ENCODE data around the gene C18orf54. TPM values are rescaled to one million over a fixed set of nuclear protein-coding genes. Genes with fewer than 3 reads are reported as not detected.

The C18orf54 gene
- total RNA-seq, 3 donors from 2014 or later (not counting 1 experiment from before 2014, with no cell fraction given), result 1.8 to 3.2 (median 2.0) TPM

DNA sequence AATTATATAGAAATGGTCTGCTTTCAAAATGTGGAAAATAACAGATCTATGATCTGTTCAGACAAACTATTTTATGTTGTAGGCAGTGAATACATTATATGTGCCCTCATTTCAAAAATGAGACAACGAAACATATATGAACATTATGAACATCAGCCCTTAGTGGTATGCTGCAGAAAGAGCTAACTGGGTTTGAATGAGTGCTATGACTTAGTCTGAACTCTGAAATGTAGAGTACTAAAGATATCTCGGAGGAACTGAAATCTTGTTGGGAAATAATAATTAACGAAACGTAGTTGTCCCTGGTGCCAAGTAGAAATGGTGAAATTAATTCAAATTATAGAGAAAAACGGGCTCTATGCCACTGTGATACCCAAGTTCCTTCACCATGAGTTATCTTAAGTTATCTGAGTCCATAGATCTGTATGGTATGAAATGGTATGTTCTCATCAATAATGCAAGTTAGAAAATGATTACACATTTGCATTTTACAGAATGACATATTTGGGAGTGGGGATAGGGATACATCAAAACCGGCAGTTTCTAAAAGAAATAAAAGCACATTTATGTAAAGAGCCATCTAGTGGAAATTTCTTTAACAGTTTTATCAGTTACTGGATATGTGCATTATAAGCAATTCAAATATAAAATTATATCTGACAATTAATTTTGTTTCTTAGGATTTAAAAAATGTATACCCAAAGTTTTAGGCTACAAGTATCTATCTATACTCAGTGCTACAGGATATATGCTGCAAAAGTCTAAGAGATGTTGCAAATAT lies 26.7 kb upstream of the C18orf54 start:
- no peaks in the 10 kb centered on the region for H3K36me3 ChIP-seq (ENCODE audit: control insufficient read depth, insufficient read depth, low read length)
- ATAC-seq (no peak), DNase-seq (no peak)
- 92% methylated on average over 5 of the region's 6 CpGs for WGBS (ENCODE audit: insufficient coverage)
- TF ChIP-seq, protein P1, sequence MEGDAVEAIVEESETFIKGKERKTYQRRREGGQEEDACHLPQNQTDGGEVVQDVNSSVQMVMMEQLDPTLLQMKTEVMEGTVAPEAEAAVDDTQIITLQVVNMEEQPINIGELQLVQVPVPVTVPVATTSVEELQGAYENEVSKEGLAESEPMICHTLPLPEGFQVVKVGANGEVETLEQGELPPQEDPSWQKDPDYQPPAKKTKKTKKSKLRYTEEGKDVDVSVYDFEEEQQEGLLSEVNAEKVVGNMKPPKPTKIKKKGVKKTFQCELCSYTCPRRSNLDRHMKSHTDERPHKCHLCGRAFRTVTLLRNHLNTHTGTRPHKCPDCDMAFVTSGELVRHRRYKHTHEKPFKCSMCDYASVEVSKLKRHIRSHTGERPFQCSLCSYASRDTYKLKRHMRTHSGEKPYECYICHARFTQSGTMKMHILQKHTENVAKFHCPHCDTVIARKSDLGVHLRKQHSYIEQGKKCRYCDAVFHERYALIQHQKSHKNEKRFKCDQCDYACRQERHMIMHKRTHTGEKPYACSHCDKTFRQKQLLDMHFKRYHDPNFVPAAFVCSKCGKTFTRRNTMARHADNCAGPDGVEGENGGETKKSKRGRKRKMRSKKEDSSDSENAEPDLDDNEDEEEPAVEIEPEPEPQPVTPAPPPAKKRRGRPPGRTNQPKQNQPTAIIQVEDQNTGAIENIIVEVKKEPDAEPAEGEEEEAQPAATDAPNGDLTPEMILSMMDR (IDR thresholded peaks at IDR 0.05), result no peak
- intact Hi-C loops (cut with micrococcal nuclease), result no loop called here
- Mint-ChIP-seq H3K27ac (no peak overlapping the region), H3K9me3 (no peaks in the 10 kb centered on the region), H3K36me3 (no peaks in the 10 kb centered on the region), H3K4me3 (no peak overlapping the region), H3K27me3 (ENCODE audit: low read depth in 2 of 2) (peaks cover 5 to 15% of the 10 kb centered on the region in 2 donors), H3K4me1 (no peaks in the 10 kb centered on the region)
- H3K27me3 ChIP-seq (ENCODE audit: control insufficient read depth, insufficient read depth, low read length), result no peaks in the 10 kb centered on the region
- H3K4me1 ChIP-seq (ENCODE audit: control insufficient read depth, insufficient read depth, low read length), result no peaks in the 10 kb centered on the region
- H3K27ac ChIP-seq (ENCODE audit: low read length), result no peak overlapping the region
- H3K9me3 ChIP-seq (ENCODE audit: control insufficient read depth, insufficient read depth, low read length), result no peaks in the 10 kb centered on the region
- H3K4me3 ChIP-seq (ENCODE audit: low read length), result no peak overlapping the region

DNA sequence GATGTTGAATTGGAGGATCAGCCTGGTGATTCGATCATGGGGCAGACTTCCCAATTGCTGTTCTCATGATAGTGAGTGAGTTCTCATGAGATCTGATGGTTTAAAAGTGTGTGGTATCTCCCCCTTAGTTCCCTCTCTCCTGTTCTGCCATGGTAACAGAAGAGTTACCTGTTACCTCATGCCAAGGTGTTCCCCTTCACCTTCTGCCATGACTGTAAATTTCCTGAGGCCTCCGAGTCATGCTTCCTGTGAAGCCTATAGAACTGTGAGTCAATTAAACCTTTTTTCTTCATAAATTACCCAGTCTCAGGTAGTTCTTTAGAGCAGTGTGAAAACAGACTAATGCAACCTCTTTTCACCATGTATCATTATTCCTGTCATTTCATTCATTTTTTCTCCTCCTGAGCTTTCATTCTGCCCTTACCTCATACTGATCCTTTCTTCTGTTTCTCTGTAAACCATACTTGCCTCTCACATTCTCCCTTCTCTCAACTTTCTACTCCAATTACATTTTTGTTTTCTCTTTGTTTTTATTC lies 22.0 kb upstream of the C18orf54 start:
- no peaks in the 10 kb centered on the region for H3K4me1 Mint-ChIP-seq

DNA sequence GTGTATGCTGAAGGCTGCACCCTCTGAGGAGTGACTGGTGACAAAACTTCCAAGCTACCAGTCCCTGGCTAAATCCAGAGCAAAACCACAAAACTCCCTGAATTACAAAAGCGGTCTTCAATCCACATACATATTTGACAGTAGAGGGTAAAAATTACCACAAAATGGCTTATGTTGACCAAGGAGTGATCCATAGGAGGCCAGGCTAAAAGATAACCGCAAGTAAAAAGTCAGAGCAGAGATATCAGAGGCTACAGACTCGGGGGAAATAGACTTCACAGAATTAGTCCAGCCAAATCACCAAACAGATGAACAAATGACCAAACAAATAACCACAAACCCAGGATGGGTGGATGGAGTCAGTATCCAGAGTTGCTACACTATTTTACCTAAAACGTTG lies 19.5 kb upstream of the C18orf54 start:
- Histone ChIP-seq H3K36me3 (ENCODE audit: control insufficient read depth, insufficient read depth, low read length) (no peaks in the 10 kb centered on the region), H3K9me3 (ENCODE audit: control insufficient read depth, insufficient read depth, low read length) (no peaks in the 10 kb centered on the region), H3K27me3 (ENCODE audit: control insufficient read depth, insufficient read depth, low read length) (no peaks in the 10 kb centered on the region), H3K27ac (ENCODE audit: low read length) (no peak overlapping the region), H3K4me3 (ENCODE audit: low read length) (no peak overlapping the region), H3K4me1 (ENCODE audit: control insufficient read depth, insufficient read depth, low read length) (no peaks in the 10 kb centered on the region)
- H3K27ac Mint-ChIP-seq, result no peak overlapping the region
- intact Hi-C loops (cut with micrococcal nuclease), result no loop called here
- H3K4me1 Mint-ChIP-seq, result no peaks in the 10 kb centered on the region
- no peak overlapping the region for H3K4me3 Mint-ChIP-seq
- H3K36me3 Mint-ChIP-seq, result no peaks in the 10 kb centered on the region
- peaks cover 6 to 24% of the 10 kb centered on the region in 2 donors for H3K27me3 Mint-ChIP-seq (ENCODE audit: low read depth in 2 of 2)
- WGBS (ENCODE audit: insufficient coverage), result 100% methylated on average over 3 of the region's 4 CpGs
- TF ChIP-seq, protein P1 (IDR thresholded peaks at IDR 0.05), result no peak
- DNase-seq (no peak), ATAC-seq (no peak)
- H3K9me3 Mint-ChIP-seq, result no peaks in the 10 kb centered on the region

More for the DNA sequence above, 22.0 kb upstream of the C18orf54 start:
- DNase-seq (no peak), ATAC-seq (no peak)
- Mint-ChIP-seq H3K9me3 (no peaks in the 10 kb centered on the region), H3K27ac (no peak overlapping the region), H3K4me3 (no peak overlapping the region), H3K27me3 (ENCODE audit: low read depth in 2 of 2) (peaks cover 6 to 22% of the 10 kb centered on the region in 2 donors), H3K36me3 (no peaks in the 10 kb centered on the region)
- TF ChIP-seq, protein P1 (IDR thresholded peaks at IDR 0.05), result no peak
- H3K36me3 ChIP-seq (ENCODE audit: control insufficient read depth, insufficient read depth, low read length), result no peaks in the 10 kb centered on the region
- H3K27ac ChIP-seq (ENCODE audit: low read length), result no peak overlapping the region
- H3K9me3 ChIP-seq (ENCODE audit: control insufficient read depth, insufficient read depth, low read length), result no peaks in the 10 kb centered on the region
- H3K4me1 ChIP-seq (ENCODE audit: control insufficient read depth, insufficient read depth, low read length), result no peaks in the 10 kb centered on the region
- H3K4me3 ChIP-seq (ENCODE audit: low read length), result no peak overlapping the region
- intact Hi-C loops (cut with micrococcal nuclease), result no loop called here
- no peaks in the 10 kb centered on the region for H3K27me3 ChIP-seq (ENCODE audit: control insufficient read depth, insufficient read depth, low read length)
- WGBS (ENCODE audit: insufficient coverage), result 87% methylated on average over 2 of the region's 2 CpGs

Measured in natural killer cell (primary cell).